ENCODE data around the gene CTBP2.

CTBP2 gene

GRCh38 chr10:125159932-125160855 lies at the start of gene CTBP2:
CTBP2 (minus strand) TSS chr10:125160563.
- peak; percentile 59 for DNase-seq (ENCODE audit: low spot score)

GRCh38 chr10:125209591-125210355 lies 49.4 kb upstream of the CTBP2 start:
- DNase-seq (ENCODE audit: low spot score): no peak

- DNase-seq (ENCODE audit: low spot score): no peak
Measured at GRCh38 chr10:125208854-125209565, 48.6 kb upstream of the CTBP2 start.

GRCh38 chr10:125206623-125207022 lies 46.3 kb upstream of the CTBP2 start:
- DNase-seq (ENCODE audit: low spot score): no peak

- DNase-seq (ENCODE audit: low spot score): no peak
Measured at GRCh38 chr10:125205431-125205830, 45.1 kb upstream of the CTBP2 start.

GRCh38 chr10:125204400-125204799 lies 44.0 kb upstream of the CTBP2 start:
- no peak for DNase-seq (ENCODE audit: low spot score)

- no peak for DNase-seq (ENCODE audit: low spot score)
Measured at GRCh38 chr10:125203186-125203800, 42.9 kb upstream of the CTBP2 start.

GRCh38 chr10:125201791-125202622 lies 41.6 kb upstream of the CTBP2 start:
- no peak for DNase-seq (ENCODE audit: low spot score)

GRCh38 chr10:125201108-125201524 lies 40.8 kb upstream of the CTBP2 start:
- peak; percentile 6 for DNase-seq (ENCODE audit: low spot score)

- no peak for DNase-seq (ENCODE audit: low spot score)
Measured at GRCh38 chr10:125200396-125200795, 40.0 kb upstream of the CTBP2 start.

- no peak for DNase-seq (ENCODE audit: low spot score)
Measured at GRCh38 chr10:125199270-125199669, 38.9 kb upstream of the CTBP2 start.

- no peak for DNase-seq (ENCODE audit: low spot score)
Measured at GRCh38 chr10:125194814-125195213, 34.5 kb upstream of the CTBP2 start.

- no peak for DNase-seq (ENCODE audit: low spot score)
Measured at GRCh38 chr10:125193306-125193877, 33.0 kb upstream of the CTBP2 start.

- DNase-seq (ENCODE audit: low spot score): no peak
Measured at GRCh38 chr10:125192620-125193019, 32.3 kb upstream of the CTBP2 start.

GRCh38 chr10:125192005-125192404 lies 31.6 kb upstream of the CTBP2 start:
- DNase-seq (ENCODE audit: low spot score): no peak

GRCh38 chr10:125190946-125191345 lies 30.6 kb upstream of the CTBP2 start:
- DNase-seq (ENCODE audit: low spot score): no peak

- no peak for DNase-seq (ENCODE audit: low spot score)
Measured at GRCh38 chr10:125190414-125190813, 30.1 kb upstream of the CTBP2 start.

- DNase-seq (ENCODE audit: low spot score): no peak
Measured at GRCh38 chr10:125189162-125189561, 28.8 kb upstream of the CTBP2 start.

GRCh38 chr10:125187238-125188194 lies 27.2 kb upstream of the CTBP2 start:
- no peak for DNase-seq (ENCODE audit: low spot score)

Data from RKO (cell line).